ENCODE results near the gene HS6ST2. TPM values are rescaled to one million over a fixed set of nuclear protein-coding genes. Genes with fewer than 3 reads are reported as not detected.

Gene HS6ST2
- not detected in 2 replicates for total RNA-seq (2014; rRNA removed; shearing (Covaris generic); ENCODE audit: low replicate concordance)

- H3K9ac ChIP-seq (ENCODE audit: low read length), result no peak within 1 kb of the TSS
- H3K4me1 ChIP-seq (ENCODE audit: low read length), result no peaks in the 10 kb centered on the region
Measured at GRCh38 chrX:132958091-132958703, at the start of gene HS6ST2. Gene HS6ST2 (minus strand): TSS chrX:132958629.

GRCh38 chrX:133007458-133007857 lies 49.0 kb upstream of the HS6ST2 start:
- DNase-seq, result no peak
- Histone ChIP-seq H3K9ac (ENCODE audit: low read length) (no peak overlapping the region), H2AFZ (ENCODE audit: low read length) (no peak overlapping the region), H3K4me2 (ENCODE audit: low read depth, low read length, poor library complexity, severe bottlenecking) (no peak overlapping the region), H3K4me1 (ENCODE audit: low read length) (no peaks in the 10 kb centered on the region), H3K27me3 (ENCODE audit: low read length) (no peaks in the 10 kb centered on the region), H3K9me3 (ENCODE audit: low read length) (no peaks in the 10 kb centered on the region), H3K27ac (ENCODE audit: low read length) (no peak overlapping the region), H3K79me2 (ENCODE audit: low read length) (no peaks in the 10 kb centered on the region), H3K36me3 (ENCODE audit: insufficient read depth, low read length) (no peaks in the 10 kb centered on the region), H4K20me1 (ENCODE audit: insufficient read depth, low read depth, low read length) (no peaks in the 10 kb centered on the region), H3K9me2 (replicated peaks; ENCODE audit: insufficient read depth, low read length) (no peaks in the 10 kb centered on the region), H3K4me3 (ENCODE audit: low read length) (no peak overlapping the region)

More at GRCh38 chrX:132958091-132958703, at the start of gene HS6ST2:
- H3K4me2 ChIP-seq (ENCODE audit: low read depth, low read length, poor library complexity, severe bottlenecking), result no peak within 1 kb of the TSS
- no peaks in the 10 kb centered on the region for H3K36me3 ChIP-seq (ENCODE audit: insufficient read depth, low read length)
- no peaks in the 10 kb centered on the region for H4K20me1 ChIP-seq (ENCODE audit: insufficient read depth, low read depth, low read length)
- no peak within 1 kb of the TSS for H3K27ac ChIP-seq (ENCODE audit: low read length)
- H3K9me2 ChIP-seq (replicated peaks; ENCODE audit: insufficient read depth, low read length), result no peaks in the 10 kb centered on the region
- no peak within 1 kb of the TSS for H2AFZ ChIP-seq (ENCODE audit: low read length)
- H3K9me3 ChIP-seq (ENCODE audit: low read length), result no peaks in the 10 kb centered on the region
- no peak within 1 kb of the TSS for H3K4me3 ChIP-seq (ENCODE audit: low read length)
- no peak for DNase-seq
- no peaks in the 10 kb centered on the region for H3K79me2 ChIP-seq (ENCODE audit: low read length)
- no peaks in the 10 kb centered on the region for H3K27me3 ChIP-seq (ENCODE audit: low read length)

GRCh38 chrX:133005616-133006015 lies 47.2 kb upstream of the HS6ST2 start:
- Histone ChIP-seq H3K4me2 (ENCODE audit: low read depth, low read length, poor library complexity, severe bottlenecking) (no peak overlapping the region), H3K9me2 (replicated peaks; ENCODE audit: insufficient read depth, low read length) (no peaks in the 10 kb centered on the region), H3K36me3 (ENCODE audit: insufficient read depth, low read length) (no peaks in the 10 kb centered on the region), H3K9me3 (ENCODE audit: low read length) (no peaks in the 10 kb centered on the region), H3K27me3 (ENCODE audit: low read length) (no peaks in the 10 kb centered on the region), H3K9ac (ENCODE audit: low read length) (no peak overlapping the region), H3K27ac (ENCODE audit: low read length) (no peak overlapping the region), H2AFZ (ENCODE audit: low read length) (no peak overlapping the region), H3K79me2 (ENCODE audit: low read length) (no peaks in the 10 kb centered on the region), H4K20me1 (ENCODE audit: insufficient read depth, low read depth, low read length) (no peaks in the 10 kb centered on the region), H3K4me3 (ENCODE audit: low read length) (no peak overlapping the region), H3K4me1 (ENCODE audit: low read length) (no peaks in the 10 kb centered on the region)
- no peak for DNase-seq

- no peak overlapping the region for H3K9ac ChIP-seq (ENCODE audit: low read length)
- H3K4me1 ChIP-seq (ENCODE audit: low read length), result no peaks in the 10 kb centered on the region
- peak; percentile 69 for DNase-seq
- H3K79me2 ChIP-seq (ENCODE audit: low read length), result no peaks in the 10 kb centered on the region
- H4K20me1 ChIP-seq (ENCODE audit: insufficient read depth, low read depth, low read length), result no peaks in the 10 kb centered on the region
- no peaks in the 10 kb centered on the region for H3K27me3 ChIP-seq (ENCODE audit: low read length)
- no peak overlapping the region for H3K4me3 ChIP-seq (ENCODE audit: low read length)
- no peaks in the 10 kb centered on the region for H3K9me2 ChIP-seq (replicated peaks; ENCODE audit: insufficient read depth, low read length)
- H3K4me2 ChIP-seq (ENCODE audit: low read depth, low read length, poor library complexity, severe bottlenecking), result no peak overlapping the region
- no peaks in the 10 kb centered on the region for H3K9me3 ChIP-seq (ENCODE audit: low read length)
- H3K36me3 ChIP-seq (ENCODE audit: insufficient read depth, low read length), result no peaks in the 10 kb centered on the region
- H3K27ac ChIP-seq (ENCODE audit: low read length), result no peak overlapping the region
- H2AFZ ChIP-seq (ENCODE audit: low read length), result no peak overlapping the region
Measured at GRCh38 chrX:133005042-133005441, 46.6 kb upstream of the HS6ST2 start.

- Histone ChIP-seq H3K4me1 (ENCODE audit: low read length) (no peaks in the 10 kb centered on the region), H3K9me3 (ENCODE audit: low read length) (no peaks in the 10 kb centered on the region), H3K79me2 (ENCODE audit: low read length) (no peaks in the 10 kb centered on the region), H3K9ac (ENCODE audit: low read length) (no peak overlapping the region), H2AFZ (ENCODE audit: low read length) (no peak overlapping the region), H3K27ac (ENCODE audit: low read length) (no peak overlapping the region), H3K9me2 (replicated peaks; ENCODE audit: insufficient read depth, low read length) (no peaks in the 10 kb centered on the region), H4K20me1 (ENCODE audit: insufficient read depth, low read depth, low read length) (no peaks in the 10 kb centered on the region), H3K4me2 (ENCODE audit: low read depth, low read length, poor library complexity, severe bottlenecking) (no peak overlapping the region), H3K4me3 (ENCODE audit: low read length) (no peak overlapping the region), H3K36me3 (ENCODE audit: insufficient read depth, low read length) (no peaks in the 10 kb centered on the region), H3K27me3 (ENCODE audit: low read length) (no peaks in the 10 kb centered on the region)
- DNase-seq, result no peak
Measured at GRCh38 chrX:132999209-132999608, 40.8 kb upstream of the HS6ST2 start.

- H3K9me2 ChIP-seq (replicated peaks; ENCODE audit: insufficient read depth, low read length), result no peaks in the 10 kb centered on the region
- no peaks in the 10 kb centered on the region for H3K9me3 ChIP-seq (ENCODE audit: low read length)
- no peak overlapping the region for H3K27ac ChIP-seq (ENCODE audit: low read length)
- H2AFZ ChIP-seq (ENCODE audit: low read length), result no peak overlapping the region
- H3K36me3 ChIP-seq (ENCODE audit: insufficient read depth, low read length), result no peaks in the 10 kb centered on the region
- no peaks in the 10 kb centered on the region for H4K20me1 ChIP-seq (ENCODE audit: insufficient read depth, low read depth, low read length)
- H3K4me3 ChIP-seq (ENCODE audit: low read length), result no peak overlapping the region
- no peak overlapping the region for H3K4me2 ChIP-seq (ENCODE audit: low read depth, low read length, poor library complexity, severe bottlenecking)
- no peaks in the 10 kb centered on the region for H3K27me3 ChIP-seq (ENCODE audit: low read length)
- H3K79me2 ChIP-seq (ENCODE audit: low read length), result no peaks in the 10 kb centered on the region
- no peak overlapping the region for H3K9ac ChIP-seq (ENCODE audit: low read length)
- DNase-seq, result no peak
- no peaks in the 10 kb centered on the region for H3K4me1 ChIP-seq (ENCODE audit: low read length)
Measured at GRCh38 chrX:132990835-132991234, 32.4 kb upstream of the HS6ST2 start.

GRCh38 chrX:132986556-132986955 lies 28.1 kb upstream of the HS6ST2 start:
- no peaks in the 10 kb centered on the region for H3K9me2 ChIP-seq (replicated peaks; ENCODE audit: insufficient read depth, low read length)
- no peaks in the 10 kb centered on the region for H4K20me1 ChIP-seq (ENCODE audit: insufficient read depth, low read depth, low read length)
- DNase-seq, result no peak
- H3K4me3 ChIP-seq (ENCODE audit: low read length), result no peak overlapping the region
- no peaks in the 10 kb centered on the region for H3K9me3 ChIP-seq (ENCODE audit: low read length)
- H3K4me1 ChIP-seq (ENCODE audit: low read length), result no peaks in the 10 kb centered on the region
- no peaks in the 10 kb centered on the region for H3K36me3 ChIP-seq (ENCODE audit: insufficient read depth, low read length)
- no peak overlapping the region for H3K27ac ChIP-seq (ENCODE audit: low read length)
- H3K79me2 ChIP-seq (ENCODE audit: low read length), result no peaks in the 10 kb centered on the region
- no peak overlapping the region for H3K4me2 ChIP-seq (ENCODE audit: low read depth, low read length, poor library complexity, severe bottlenecking)
- H2AFZ ChIP-seq (ENCODE audit: low read length), result no peak overlapping the region
- no peaks in the 10 kb centered on the region for H3K27me3 ChIP-seq (ENCODE audit: low read length)
- H3K9ac ChIP-seq (ENCODE audit: low read length), result no peak overlapping the region

- H3K4me2 ChIP-seq (ENCODE audit: low read depth, low read length, poor library complexity, severe bottlenecking), result no peak overlapping the region
- no peaks in the 10 kb centered on the region for H3K36me3 ChIP-seq (ENCODE audit: insufficient read depth, low read length)
- no peak overlapping the region for H2AFZ ChIP-seq (ENCODE audit: low read length)
- H3K27me3 ChIP-seq (ENCODE audit: low read length), result no peaks in the 10 kb centered on the region
- no peaks in the 10 kb centered on the region for H3K79me2 ChIP-seq (ENCODE audit: low read length)
- H3K4me3 ChIP-seq (ENCODE audit: low read length), result no peak overlapping the region
- H3K4me1 ChIP-seq (ENCODE audit: low read length), result no peaks in the 10 kb centered on the region
- H3K27ac ChIP-seq (ENCODE audit: low read length), result no peak overlapping the region
- no peaks in the 10 kb centered on the region for H3K9me3 ChIP-seq (ENCODE audit: low read length)
- DNase-seq, result no peak
- H3K9ac ChIP-seq (ENCODE audit: low read length), result no peak overlapping the region
- no peaks in the 10 kb centered on the region for H3K9me2 ChIP-seq (replicated peaks; ENCODE audit: insufficient read depth, low read length)
- no peaks in the 10 kb centered on the region for H4K20me1 ChIP-seq (ENCODE audit: insufficient read depth, low read depth, low read length)
Measured at GRCh38 chrX:132984058-132984650, 25.7 kb upstream of the HS6ST2 start.
